Memory B cell (primary cell): ENCODE data around the gene ADAMTS7.
"Not testable (repeated sequence)": the region's sequence is repeated elsewhere in the genome, so short reads cannot be mapped to it uniquely, and the experiment has no call there.

Experiments
- ATAC-seq: fragments of 150-1000 bp; cut with Tn5 transposase; 2 replicates; pipeline ENCODE4 v1.10.0; 2021; ENCODE audit warnings: low read depth, mild to moderate bottlenecking, moderate library complexity
- DNase-seq, 2 donors: peaks; one replicate each; pipeline ENCODE4 v3.0.0; 2022; ENCODE audit warnings: low spot score in 2 of 2
- H3K27ac Mint-ChIP-seq: one replicate; pipeline ENCODE4 v1.8.0; 2022; ENCODE audit warnings: mild to moderate bottlenecking, moderate library complexity, mixed read lengths
- H3K27me3 Mint-ChIP-seq: one replicate; pipeline ENCODE4 v1.8.0; 2022; ENCODE audit warnings: mixed read lengths
- H3K36me3 Mint-ChIP-seq: one replicate; pipeline ENCODE4 v1.8.0; 2022; ENCODE audit warnings: mild to moderate bottlenecking, mixed read lengths
- H3K4me1 Mint-ChIP-seq: one replicate; pipeline ENCODE4 v1.8.0; 2022; ENCODE audit warnings: mixed read lengths
- H3K4me3 Mint-ChIP-seq: one replicate; pipeline ENCODE4 v1.8.0; 2022; ENCODE audit warnings: mild to moderate bottlenecking, moderate library complexity, mixed read lengths
- H3K9me3 Mint-ChIP-seq: one replicate; pipeline ENCODE4 v1.8.0; 2022; ENCODE audit warnings: mixed read lengths

Gene ADAMTS7, protein sequence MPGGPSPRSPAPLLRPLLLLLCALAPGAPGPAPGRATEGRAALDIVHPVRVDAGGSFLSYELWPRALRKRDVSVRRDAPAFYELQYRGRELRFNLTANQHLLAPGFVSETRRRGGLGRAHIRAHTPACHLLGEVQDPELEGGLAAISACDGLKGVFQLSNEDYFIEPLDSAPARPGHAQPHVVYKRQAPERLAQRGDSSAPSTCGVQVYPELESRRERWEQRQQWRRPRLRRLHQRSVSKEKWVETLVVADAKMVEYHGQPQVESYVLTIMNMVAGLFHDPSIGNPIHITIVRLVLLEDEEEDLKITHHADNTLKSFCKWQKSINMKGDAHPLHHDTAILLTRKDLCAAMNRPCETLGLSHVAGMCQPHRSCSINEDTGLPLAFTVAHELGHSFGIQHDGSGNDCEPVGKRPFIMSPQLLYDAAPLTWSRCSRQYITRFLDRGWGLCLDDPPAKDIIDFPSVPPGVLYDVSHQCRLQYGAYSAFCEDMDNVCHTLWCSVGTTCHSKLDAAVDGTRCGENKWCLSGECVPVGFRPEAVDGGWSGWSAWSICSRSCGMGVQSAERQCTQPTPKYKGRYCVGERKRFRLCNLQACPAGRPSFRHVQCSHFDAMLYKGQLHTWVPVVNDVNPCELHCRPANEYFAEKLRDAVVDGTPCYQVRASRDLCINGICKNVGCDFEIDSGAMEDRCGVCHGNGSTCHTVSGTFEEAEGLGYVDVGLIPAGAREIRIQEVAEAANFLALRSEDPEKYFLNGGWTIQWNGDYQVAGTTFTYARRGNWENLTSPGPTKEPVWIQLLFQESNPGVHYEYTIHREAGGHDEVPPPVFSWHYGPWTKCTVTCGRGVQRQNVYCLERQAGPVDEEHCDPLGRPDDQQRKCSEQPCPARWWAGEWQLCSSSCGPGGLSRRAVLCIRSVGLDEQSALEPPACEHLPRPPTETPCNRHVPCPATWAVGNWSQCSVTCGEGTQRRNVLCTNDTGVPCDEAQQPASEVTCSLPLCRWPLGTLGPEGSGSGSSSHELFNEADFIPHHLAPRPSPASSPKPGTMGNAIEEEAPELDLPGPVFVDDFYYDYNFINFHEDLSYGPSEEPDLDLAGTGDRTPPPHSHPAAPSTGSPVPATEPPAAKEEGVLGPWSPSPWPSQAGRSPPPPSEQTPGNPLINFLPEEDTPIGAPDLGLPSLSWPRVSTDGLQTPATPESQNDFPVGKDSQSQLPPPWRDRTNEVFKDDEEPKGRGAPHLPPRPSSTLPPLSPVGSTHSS (N-terminal part only)

DNA sequence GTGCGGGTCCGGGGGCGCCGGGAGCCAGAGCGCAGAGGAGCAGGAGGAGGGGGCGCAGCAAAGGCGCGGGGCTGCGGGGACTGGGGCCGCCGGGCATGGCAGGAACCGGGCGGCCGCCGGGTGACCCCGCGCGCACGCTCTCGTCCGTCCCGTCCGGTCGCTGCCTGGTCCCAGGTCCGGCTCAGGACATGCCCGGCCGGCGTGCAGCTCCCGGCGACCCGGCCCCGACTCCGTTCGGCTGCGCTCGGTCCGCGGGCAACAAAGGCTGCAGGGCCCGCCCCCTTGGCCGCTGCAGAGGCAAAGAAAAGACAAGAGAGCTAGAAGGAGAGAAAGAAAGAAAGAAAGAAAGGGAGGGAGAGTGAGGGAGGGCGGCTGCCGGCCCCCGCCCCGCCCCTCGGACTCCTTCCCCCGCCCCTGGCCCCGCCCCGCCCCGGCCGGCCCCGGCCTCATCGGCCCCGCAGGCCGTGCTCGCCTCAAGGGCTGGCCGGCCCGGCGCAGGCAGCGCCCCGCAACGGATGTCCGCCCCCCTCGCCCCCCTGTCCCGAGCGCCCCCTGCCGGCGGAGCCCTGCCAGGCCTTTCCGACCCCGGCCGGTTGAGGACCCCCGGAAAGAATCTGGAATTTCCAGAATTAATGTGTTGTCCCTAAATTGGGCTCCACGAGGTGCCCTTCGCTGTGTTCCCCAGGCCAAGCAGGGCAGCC is at the start of gene ADAMTS7:
Gene ADAMTS7, minus strand, starts transcription at position 341 of the 701 bp plus-strand sequence. Its CDS starts 244 bp downstream, at position 97.
- H3K4me3 Mint-ChIP-seq: peak within 1 kb of the TSS; percentile 86
- peaks cover 15% of the 10 kb centered on the region for H3K27me3 Mint-ChIP-seq
- peak; percentile 72 for ATAC-seq
- peaks cover 3% of the 10 kb centered on the region for H3K9me3 Mint-ChIP-seq
- H3K36me3 Mint-ChIP-seq: peaks cover 2% of the 10 kb centered on the region
- peak within 1 kb of the TSS; percentile 9 for H3K27ac Mint-ChIP-seq
- DNase-seq: peak; percentile 37 to 64
- peaks cover 13% of the 10 kb centered on the region for H3K4me1 Mint-ChIP-seq

DNA sequence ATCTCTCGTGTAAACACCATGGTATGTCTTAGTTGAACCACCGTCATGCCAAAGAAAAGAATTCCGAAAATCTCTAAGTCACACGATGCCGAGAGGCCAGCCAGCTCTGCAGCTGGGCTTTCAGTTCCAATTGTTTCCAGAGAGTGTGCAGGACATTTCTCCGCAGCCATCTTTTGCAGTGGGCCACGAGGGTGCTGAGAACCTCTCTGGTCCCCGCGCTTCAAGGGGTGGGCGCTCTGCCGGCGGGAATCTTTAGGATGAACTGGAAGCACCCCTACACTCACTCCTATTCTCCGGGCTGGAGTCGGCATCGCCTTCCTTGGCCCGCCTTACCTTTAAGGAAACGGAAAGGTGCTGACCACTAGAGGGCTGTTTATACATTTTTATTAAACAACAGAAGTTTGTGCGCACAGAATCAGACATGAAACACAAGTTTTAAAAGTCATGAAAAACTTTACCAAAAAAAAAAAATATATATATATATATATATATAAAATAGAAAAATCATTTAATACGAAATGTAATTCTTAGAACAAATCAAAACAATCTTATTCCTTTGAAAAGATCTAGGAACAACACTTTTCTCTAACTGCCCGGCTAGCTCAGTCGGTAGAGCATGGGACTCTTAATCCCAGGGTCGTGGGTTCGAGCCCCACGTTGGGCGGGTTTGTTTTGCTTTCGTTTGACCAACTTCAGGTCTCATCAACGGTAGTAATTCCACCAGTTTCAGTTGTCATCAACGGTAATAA is 48.9 kb upstream of the ADAMTS7 start:
- DNase-seq (peak; percentile 64), ATAC-seq (peak; percentile 89)
- Mint-ChIP-seq H3K9me3 (no peaks in the 10 kb centered on the region), H3K27ac (peak overlapping the region; percentile 97), H3K27me3 (no peaks in the 10 kb centered on the region), H3K4me1 (peaks cover 6% of the 10 kb centered on the region), H3K4me3 (peak overlapping the region; percentile 75), H3K36me3 (no peaks in the 10 kb centered on the region)

DNA sequence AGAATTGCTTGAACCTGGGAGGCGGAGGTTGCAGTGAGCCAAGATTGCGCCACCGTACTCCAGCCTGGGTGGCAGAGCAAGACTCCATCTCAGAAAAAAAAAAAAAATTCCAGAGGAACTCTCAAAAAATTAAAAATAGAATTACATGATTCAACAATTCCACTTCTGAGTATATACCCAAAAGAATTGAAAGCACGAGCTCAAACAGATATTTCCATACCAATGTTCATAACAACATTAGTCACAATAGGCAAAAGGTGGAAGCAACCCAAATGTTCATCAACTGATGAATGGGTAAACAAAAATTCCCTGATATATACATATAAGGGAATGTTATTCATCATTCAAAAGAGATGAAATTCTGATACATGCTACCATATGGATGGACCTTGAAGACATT is 44.5 kb upstream of the ADAMTS7 start:
- H3K27me3 Mint-ChIP-seq: peaks cover 6% of the 10 kb centered on the region
- no peaks in the 10 kb centered on the region for H3K36me3 Mint-ChIP-seq
- H3K27ac Mint-ChIP-seq: no peak overlapping the region
- no peak for ATAC-seq
- H3K4me1 Mint-ChIP-seq: peaks cover 9% of the 10 kb centered on the region
- DNase-seq: no peak
- H3K9me3 Mint-ChIP-seq: no peaks in the 10 kb centered on the region
- no peak overlapping the region for H3K4me3 Mint-ChIP-seq

DNA sequence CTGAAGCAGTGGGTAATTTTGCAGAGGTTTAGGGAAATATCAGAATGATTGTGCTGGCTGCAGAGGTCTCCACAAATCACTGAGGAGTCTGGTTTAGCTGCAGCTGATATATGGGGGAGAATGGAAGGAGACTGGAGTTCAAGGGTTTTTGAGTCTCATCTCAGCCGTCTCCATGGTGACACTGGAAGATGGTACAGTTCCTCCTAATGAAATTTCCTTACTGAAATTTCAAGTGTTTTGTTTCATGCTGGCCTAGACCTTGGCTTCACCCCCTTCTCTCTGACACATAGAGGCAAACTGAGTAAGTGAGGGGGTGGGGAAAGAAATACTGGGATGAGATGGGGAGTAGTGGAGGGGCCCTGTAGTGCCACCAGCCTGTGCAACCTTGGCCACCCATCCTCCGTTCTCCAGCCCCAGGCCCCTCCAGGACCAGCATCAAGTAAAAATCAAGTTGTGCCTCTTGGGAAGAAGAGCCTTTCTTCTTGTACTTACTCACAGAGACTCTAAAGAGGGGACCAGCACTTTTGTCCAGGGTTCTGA is 43.6 kb upstream of the ADAMTS7 start:
- no peak for DNase-seq
- Mint-ChIP-seq H3K4me3 (no peak overlapping the region), H3K27ac (no peak overlapping the region)

DNA sequence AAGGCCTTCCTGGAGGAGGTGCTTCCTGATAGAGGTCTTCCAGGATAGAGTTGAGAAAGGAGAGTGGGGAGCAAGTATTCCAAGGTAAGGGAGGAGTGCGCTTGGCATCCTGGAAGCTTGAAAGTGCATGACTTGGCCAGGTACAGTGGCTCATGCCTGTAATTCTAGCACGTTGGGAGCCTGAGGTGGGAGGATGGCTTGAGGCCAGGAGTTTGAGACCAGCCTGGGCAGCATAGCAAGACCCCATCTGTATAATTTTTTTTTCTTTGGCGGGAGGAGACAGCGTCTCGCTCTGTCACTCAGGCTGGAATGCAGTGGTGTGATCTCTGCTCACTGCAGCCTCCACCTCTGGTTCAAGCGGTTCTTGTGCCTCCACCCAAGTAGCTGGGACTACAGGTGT is 42.2 kb upstream of the ADAMTS7 start:
- H3K27ac Mint-ChIP-seq: no peak overlapping the region
- peaks cover 3% of the 10 kb centered on the region for H3K4me1 Mint-ChIP-seq
- no peak overlapping the region for H3K4me3 Mint-ChIP-seq
- ATAC-seq: no peak
- no peaks in the 10 kb centered on the region for H3K9me3 Mint-ChIP-seq
- H3K36me3 Mint-ChIP-seq: no peaks in the 10 kb centered on the region
- H3K27me3 Mint-ChIP-seq: peaks cover 6% of the 10 kb centered on the region
- no peak for DNase-seq

More for the DNA sequence above, 43.6 kb upstream of the ADAMTS7 start:
- Mint-ChIP-seq H3K27me3 (peaks cover 6% of the 10 kb centered on the region), H3K9me3 (no peaks in the 10 kb centered on the region), H3K4me1 (peaks cover 4% of the 10 kb centered on the region), H3K36me3 (no peaks in the 10 kb centered on the region)
- ATAC-seq: no peak

DNA sequence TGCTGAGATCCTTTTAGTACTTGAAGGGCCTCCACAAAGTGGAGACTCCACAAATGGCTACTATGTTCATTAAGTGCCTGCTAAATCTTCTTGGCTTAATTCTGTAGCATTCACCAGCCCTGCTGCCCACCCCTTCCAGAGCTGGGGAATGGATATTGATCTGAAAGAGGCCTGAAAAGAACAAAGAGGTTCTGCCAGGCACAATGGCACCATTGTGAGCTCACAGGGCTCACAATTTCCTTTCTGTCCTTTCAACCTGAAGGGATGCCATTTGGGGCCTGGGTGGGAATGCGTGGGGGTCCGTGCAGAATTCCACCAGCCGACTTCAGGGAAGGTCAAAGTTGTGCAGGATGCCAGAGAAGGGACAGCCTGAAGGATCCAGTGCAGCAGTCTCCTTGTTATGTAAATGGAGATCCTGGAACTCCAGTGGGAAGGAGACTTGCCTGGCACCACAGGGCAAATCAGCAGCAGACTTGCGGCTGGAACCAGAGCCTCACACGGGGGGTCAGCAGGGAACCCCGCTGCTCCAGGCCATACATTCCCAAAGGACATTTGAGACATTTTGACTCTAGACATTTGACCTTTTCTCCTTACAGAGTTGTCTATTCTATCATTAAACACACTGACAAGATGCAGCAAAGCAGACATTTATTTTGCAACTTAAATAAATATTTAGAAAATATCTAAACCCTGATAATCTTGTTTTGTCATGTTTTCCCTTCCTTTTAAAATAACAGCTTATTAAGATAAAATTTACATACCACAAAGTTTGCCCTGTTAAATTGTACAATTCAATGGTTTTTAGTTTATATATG is 39.9 kb upstream of the ADAMTS7 start:
- H3K4me3 Mint-ChIP-seq: no peak overlapping the region
- H3K36me3 Mint-ChIP-seq: no peaks in the 10 kb centered on the region
- no peak overlapping the region for H3K27ac Mint-ChIP-seq
- DNase-seq: no peak
- peaks cover 6% of the 10 kb centered on the region for H3K27me3 Mint-ChIP-seq
- H3K9me3 Mint-ChIP-seq: no peaks in the 10 kb centered on the region
- no peak for ATAC-seq
- peaks cover 3% of the 10 kb centered on the region for H3K4me1 Mint-ChIP-seq

DNA sequence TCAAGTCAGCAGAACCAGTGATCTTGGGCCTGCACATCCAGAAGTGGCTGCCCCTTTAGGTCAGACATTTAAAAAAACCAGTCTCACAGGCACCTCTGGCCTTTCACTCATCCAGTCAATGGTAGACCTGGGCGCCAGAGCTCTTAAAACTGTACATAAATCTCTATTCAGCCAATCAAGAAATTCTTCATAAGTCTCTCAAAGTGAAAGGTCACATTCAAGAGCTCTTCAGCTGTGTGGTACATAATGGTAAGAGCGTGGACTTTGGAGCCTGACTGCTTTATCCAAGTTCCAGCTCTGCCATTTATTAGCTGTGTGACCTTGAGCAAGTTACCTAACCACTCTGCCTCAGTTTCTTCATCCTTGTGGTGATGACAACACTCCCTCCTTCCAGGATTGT is 39.1 kb upstream of the ADAMTS7 start:
- Mint-ChIP-seq H3K27ac (no peak overlapping the region), H3K36me3 (no peaks in the 10 kb centered on the region), H3K4me3 (no peak overlapping the region), H3K9me3 (no peaks in the 10 kb centered on the region), H3K27me3 (peaks cover 6% of the 10 kb centered on the region), H3K4me1 (peaks cover 3% of the 10 kb centered on the region)
- ATAC-seq (no peak), DNase-seq (no peak)

DNA sequence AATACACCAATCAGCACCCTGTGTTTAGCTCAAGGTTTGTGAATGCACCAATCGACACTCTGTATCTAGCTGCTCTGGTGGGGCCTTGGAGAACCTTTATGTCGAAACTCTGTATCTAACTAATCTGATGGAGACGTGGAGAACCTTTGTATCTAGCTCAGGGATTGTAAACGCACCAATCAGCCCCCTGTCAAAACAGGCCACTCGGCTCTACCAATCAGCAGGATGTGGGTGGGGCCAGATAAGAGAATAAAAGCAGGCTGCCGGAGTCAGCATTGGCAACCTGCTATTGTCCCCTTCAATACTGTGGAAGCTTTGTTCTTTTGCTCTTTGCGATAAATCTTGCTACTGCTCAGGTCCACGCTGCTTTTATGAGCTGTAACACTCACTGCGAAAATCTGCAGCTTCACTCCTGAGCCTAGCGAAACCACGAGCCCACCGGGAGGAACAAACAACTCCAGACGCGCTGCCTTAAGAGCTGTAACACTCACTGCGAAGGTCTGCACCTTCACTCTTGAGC is 36.2 kb upstream of the ADAMTS7 start:
- not testable (repeated sequence) for H3K4me1 Mint-ChIP-seq, ATAC-seq

DNA sequence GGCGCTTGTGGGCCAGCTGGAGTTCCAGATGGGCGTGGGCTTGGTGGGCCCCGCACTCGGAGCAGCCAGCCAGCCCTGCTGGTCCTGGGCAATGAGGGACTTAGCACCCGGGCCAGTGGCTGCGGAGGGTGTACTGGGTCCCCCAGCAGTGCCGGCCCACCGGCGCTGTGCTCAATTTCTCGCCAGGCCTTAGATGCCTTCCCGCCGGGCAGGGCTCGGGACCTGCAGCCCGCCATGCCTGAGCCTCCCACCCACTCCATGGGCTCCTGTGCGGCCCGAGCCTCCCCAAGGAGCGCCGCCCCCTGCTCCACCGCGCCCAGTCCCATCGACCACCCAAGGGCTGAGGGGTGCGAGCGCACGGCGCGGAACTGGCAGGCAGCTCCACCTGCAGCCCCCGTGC is 35.6 kb upstream of the ADAMTS7 start:
- not testable (repeated sequence) for ATAC-seq, H3K27ac Mint-ChIP-seq, H3K27me3 Mint-ChIP-seq, H3K36me3 Mint-ChIP-seq, DNase-seq, H3K9me3 Mint-ChIP-seq, H3K4me3 Mint-ChIP-seq, H3K4me1 Mint-ChIP-seq

More for the DNA sequence above, 36.2 kb upstream of the ADAMTS7 start:
- not testable (repeated sequence) for H3K9me3 Mint-ChIP-seq, H3K27me3 Mint-ChIP-seq, DNase-seq, H3K4me3 Mint-ChIP-seq, H3K27ac Mint-ChIP-seq, H3K36me3 Mint-ChIP-seq

DNA sequence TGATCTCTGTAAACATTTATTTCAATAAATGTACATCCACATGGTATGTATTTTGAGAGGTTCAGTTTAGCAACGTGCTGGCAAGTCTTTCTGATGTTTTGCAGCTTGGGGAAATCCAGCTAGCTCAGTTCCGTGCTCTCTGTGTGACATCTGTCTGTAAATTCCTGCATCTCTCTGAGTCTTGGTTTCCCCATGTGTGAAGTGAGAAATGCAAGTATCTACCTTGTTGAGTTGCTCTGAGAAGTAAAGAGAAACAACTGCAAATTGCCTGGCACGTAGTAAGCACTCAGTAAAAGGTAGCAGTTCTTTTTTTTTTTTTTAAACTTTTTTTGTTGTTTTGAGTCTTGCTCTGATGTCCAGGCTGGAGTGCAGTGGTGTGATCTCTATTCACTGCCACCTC is 31.3 kb upstream of the ADAMTS7 start:
- Mint-ChIP-seq H3K27me3 (no peaks in the 10 kb centered on the region), H3K4me1 (peaks cover 8% of the 10 kb centered on the region), H3K4me3 (no peak overlapping the region), H3K9me3 (no peaks in the 10 kb centered on the region), H3K36me3 (no peaks in the 10 kb centered on the region), H3K27ac (peak overlapping the region; percentile 58)
- ATAC-seq (no peak), DNase-seq (no peak)

DNA sequence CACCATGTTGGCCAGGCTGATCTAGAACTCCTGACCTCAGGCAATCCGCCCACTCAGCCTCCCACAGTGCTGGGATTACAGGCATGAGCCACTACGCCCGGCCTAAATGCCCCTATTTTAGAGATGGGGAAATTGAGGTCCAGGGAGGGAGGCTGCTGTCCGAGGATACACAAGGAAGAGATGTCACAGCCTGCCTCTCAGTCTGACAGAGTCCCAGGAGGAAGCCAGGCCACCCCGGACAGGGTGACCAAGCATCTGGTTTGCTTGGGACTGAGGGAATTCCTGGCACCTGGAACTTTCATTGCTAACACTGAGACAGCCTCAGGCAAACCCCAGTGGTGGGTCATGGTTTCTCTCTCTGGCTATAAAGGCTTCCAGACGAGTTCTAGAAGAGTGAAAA is 30.6 kb upstream of the ADAMTS7 start:
- Mint-ChIP-seq H3K27ac (no peak overlapping the region), H3K4me1 (peaks cover 8% of the 10 kb centered on the region), H3K27me3 (no peaks in the 10 kb centered on the region), H3K9me3 (no peaks in the 10 kb centered on the region), H3K36me3 (no peaks in the 10 kb centered on the region), H3K4me3 (no peak overlapping the region)
- no peak for ATAC-seq
- DNase-seq: no peak

DNA sequence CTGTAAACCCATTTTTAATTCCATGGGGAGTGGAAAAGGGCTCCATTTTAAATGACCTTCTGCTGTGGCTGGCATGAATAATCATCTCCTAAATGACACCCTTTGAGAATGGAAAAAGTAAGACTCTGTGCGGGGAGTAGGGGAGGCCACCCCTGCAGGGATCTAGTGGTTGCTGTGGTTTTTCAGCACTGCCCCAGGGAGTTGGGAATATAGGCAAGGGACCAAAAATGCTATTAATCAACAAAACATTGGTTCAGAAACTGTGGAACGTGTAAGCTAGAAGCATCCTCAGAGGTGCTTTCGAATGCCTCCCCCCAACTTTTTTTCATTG is 30.1 kb upstream of the ADAMTS7 start:
- DNase-seq (no peak), ATAC-seq (no peak)
- Mint-ChIP-seq H3K27ac (peak overlapping the region; percentile 66), H3K4me3 (no peak overlapping the region), H3K9me3 (no peaks in the 10 kb centered on the region), H3K27me3 (no peaks in the 10 kb centered on the region), H3K36me3 (no peaks in the 10 kb centered on the region), H3K4me1 (peaks cover 8% of the 10 kb centered on the region)
